GM21528 (cell line): ENCODE results near the gene TBCK.
"Not testable (repeated sequence)": the region's sequence is repeated elsewhere in the genome, so short reads cannot be mapped to it uniquely, and the experiment has no call there.

ENCODE experiments used
- ATAC-seq: cut with Tn5 transposase; IDR thresholded peaks from one replicate; pipeline ENCODE4 v1.9.1; 2021; ENCODE audit warnings: mild to moderate bottlenecking, moderate library complexity; ENCODE audit not compliant: unreplicated experiment, low FRiP score

TBCK gene

GRCh38 chr4:106136777-106137331 is 179.2 kb downstream of the TBCK start:
- ATAC-seq = no peak

- ATAC-seq = no peak
Measured at GRCh38 chr4:106132045-106132444, 184.0 kb downstream of the TBCK start.

GRCh38 chr4:106126062-106126461 is 189.9 kb downstream of the TBCK start:
- ATAC-seq = no peak

GRCh38 chr4:106119949-106120555 is 196.0 kb downstream of the TBCK start:
- ATAC-seq = not testable (repeated sequence)

- ATAC-seq = no peak
Measured at GRCh38 chr4:106116025-106116424, 200.0 kb downstream of the TBCK start.

GRCh38 chr4:106114270-106114669 is 201.7 kb downstream of the TBCK start:
- no peak for ATAC-seq

GRCh38 chr4:106111778-106112469 is 204.1 kb downstream of the TBCK start:
- not testable (repeated sequence) for ATAC-seq

- no peak for ATAC-seq
Measured at GRCh38 chr4:106109929-106110328, 206.1 kb downstream of the TBCK start.

GRCh38 chr4:106105697-106106096 is 210.3 kb downstream of the TBCK start:
- no peak for ATAC-seq

- no peak for ATAC-seq
Measured at GRCh38 chr4:106104276-106104675, 211.7 kb downstream of the TBCK start.

- no peak for ATAC-seq
Measured at GRCh38 chr4:106096454-106096853, 219.6 kb downstream of the TBCK start.

- ATAC-seq = no peak
Measured at GRCh38 chr4:106095408-106095807, 220.6 kb downstream of the TBCK start.

- ATAC-seq = no peak
Measured at GRCh38 chr4:106092361-106093040, 223.5 kb downstream of the TBCK start.

GRCh38 chr4:106090826-106091225 is 225.2 kb downstream of the TBCK start:
- no peak for ATAC-seq

GRCh38 chr4:106083065-106083464 is 232.9 kb downstream of the TBCK start:
- ATAC-seq = no peak

GRCh38 chr4:106080376-106080775 is 235.6 kb downstream of the TBCK start:
- no peak for ATAC-seq

- no peak for ATAC-seq
Measured at GRCh38 chr4:106079616-106080015, 236.4 kb downstream of the TBCK start.

- ATAC-seq = no peak
Measured at GRCh38 chr4:106065018-106065417, 251.0 kb downstream of the TBCK start.

GRCh38 chr4:106063009-106063408 is 253.0 kb downstream of the TBCK start:
- ATAC-seq = no peak

- no peak for ATAC-seq
Measured at GRCh38 chr4:106062452-106062875, 253.5 kb downstream of the TBCK start.

GRCh38 chr4:106058921-106059320 is 257.1 kb downstream of the TBCK start:
- ATAC-seq = no peak
